IMR-90 (cell line): ENCODE data around the gene SLC49A4. TPM values are rescaled to one million over a fixed set of nuclear protein-coding genes. Genes with fewer than 3 reads are reported as not detected.

ENCODE experiments used
- ATAC-seq: fragments of 200-7000 bp; cut with Tn5 transposase; 2 replicates; pipeline ENCODE4 v1.9.1; 2020; ENCODE audit warnings: low read depth, mild to moderate bottlenecking, moderate library complexity
- BruUV-seq: library from RNA; stranded (reverse); fragments of 400-500 nt; replicated peaks from 2 replicates; lab custom pipeline; 2021; lab: Mats Ljungman, UMichigan
- CTCF ChIA-PET: fragments of 300-600 bp; formaldehyde crosslinking; extraction: SDS; loops from one replicate; lab custom pipeline; 2021; ENCODE audit warnings: antibody characterized with exemption; lab: Yijun Ruan, JAX
- POLR2A ChIA-PET: fragments of 300-600 bp; sonication (Branson Sonifier 250); formaldehyde crosslinking; loops from one replicate; lab custom pipeline; 2022; ENCODE audit warnings: antibody characterized with exemption; ENCODE audit not compliant: unreplicated experiment; lab: Charles Lee
- DNase-seq: peaks from one replicate; pipeline ENCODE4 v3.0.0; 2013
- H2AFZ ChIP-seq: replicated peaks from 2 replicates; pipeline ENCODE3; 2013; ENCODE audit warnings: low read length, mild to moderate bottlenecking; ENCODE audit not compliant: poor library complexity
- H2AK5ac ChIP-seq: 2 replicates; pipeline ENCODE4 v1.6.1; 2013; ENCODE audit warnings: low read depth, low read length, inconsistent platforms
- H2AK9ac ChIP-seq: replicated peaks from 2 replicates; pipeline ENCODE3; 2013; ENCODE audit warnings: mild to moderate bottlenecking, low read depth, low read length, moderate library complexity; ENCODE audit not compliant: poor library complexity
- H2BK120ac ChIP-seq: 2 replicates; pipeline ENCODE4 v1.6.1; 2013; ENCODE audit warnings: low read depth, low read length, inconsistent platforms
- H2BK15ac ChIP-seq: 3 replicates; pipeline ENCODE4 v1.6.1; 2013; ENCODE audit warnings: low read depth, low read length, inconsistent platforms
- H2BK20ac ChIP-seq: 2 replicates; pipeline ENCODE4 v1.6.1; 2013; ENCODE audit warnings: low read depth, mild to moderate bottlenecking, inconsistent platforms, low read length, moderate library complexity
- H2BK5ac ChIP-seq: 2 replicates; pipeline ENCODE4 v1.6.1; 2013; ENCODE audit warnings: mild to moderate bottlenecking, low read depth, low read length, inconsistent platforms; ENCODE audit not compliant: poor library complexity, severe bottlenecking
- H3K14ac ChIP-seq: replicated peaks from 2 replicates; pipeline ENCODE4 v1.6.1; 2013; ENCODE audit warnings: low read depth, low read length, inconsistent platforms
- H3K18ac ChIP-seq: 2 replicates; pipeline ENCODE4 v1.6.1; 2013; ENCODE audit warnings: low read depth, low read length, control low read depth
- H3K23ac ChIP-seq: 2 replicates; pipeline ENCODE4 v1.6.1; 2013; ENCODE audit warnings: low read depth, low read length, inconsistent platforms
- H3K27ac ChIP-seq: 2 replicates; pipeline ENCODE4 v1.5.1; 2013; ENCODE audit warnings: mild to moderate bottlenecking, control low read depth, low read length; ENCODE audit not compliant: insufficient read depth
- H3K27me3 ChIP-seq: 2 replicates; pipeline ENCODE4 v1.6.1; 2013; ENCODE audit warnings: low read length; ENCODE audit not compliant: control insufficient read depth, insufficient read depth
- H3K36me3 ChIP-seq: 2 replicates; pipeline ENCODE4 v1.6.1; 2013; ENCODE audit warnings: low read length, mixed read lengths; ENCODE audit not compliant: control insufficient read depth, insufficient read depth
- H3K4ac ChIP-seq: 2 replicates; pipeline ENCODE4 v1.6.1; 2013; ENCODE audit warnings: low read depth, low read length, inconsistent platforms
- H3K4me1 ChIP-seq: 2 replicates; pipeline ENCODE4 v1.6.1; 2013; ENCODE audit warnings: low read length, mixed read lengths; ENCODE audit not compliant: control insufficient read depth, insufficient read depth
- H3K4me2 ChIP-seq: 2 replicates; pipeline ENCODE4 v1.6.1; 2013; ENCODE audit warnings: low read depth, mild to moderate bottlenecking, control low read depth, low read length, moderate library complexity
- H3K4me3 ChIP-seq: 2 replicates; pipeline ENCODE4 v1.5.1; 2013; ENCODE audit warnings: low read depth, mild to moderate bottlenecking, control low read depth, low read length, moderate library complexity; ENCODE audit not compliant: insufficient read depth
- H3K56ac ChIP-seq: 2 replicates; pipeline ENCODE4 v1.6.1; 2013; ENCODE audit warnings: low read length, inconsistent platforms; ENCODE audit not compliant: insufficient read depth; ENCODE audit errors: extremely low read depth
- H3K79me1 ChIP-seq, 2 experiments: 2 replicates each; pipeline ENCODE4 v1.6.1; 2013; ENCODE audit warnings: low read length in 2 of 2, inconsistent platforms in 1 of 2, low read depth in 1 of 2
- H3K9ac ChIP-seq: 2 replicates; pipeline ENCODE4 v1.6.1; 2013; ENCODE audit warnings: low read depth, low read length, control low read depth
- H3K9me1 ChIP-seq: 2 replicates; pipeline ENCODE4 v1.6.1; 2013; ENCODE audit warnings: low read length, inconsistent platforms; ENCODE audit not compliant: insufficient read depth
- H3K9me3 ChIP-seq: 2 replicates; pipeline ENCODE4 v1.6.1; 2013; ENCODE audit warnings: low read length; ENCODE audit not compliant: control insufficient read depth, insufficient read depth
- H4K20me1 ChIP-seq: 2 replicates; pipeline ENCODE4 v1.6.1; 2013; ENCODE audit warnings: low read length, inconsistent platforms; ENCODE audit not compliant: insufficient read depth
- H4K5ac ChIP-seq: 2 replicates; pipeline ENCODE4 v1.6.1; 2013; ENCODE audit warnings: mild to moderate bottlenecking, low read depth, low read length, control low read depth
- H4K8ac ChIP-seq, 2 experiments: 2 replicates each; pipeline ENCODE4 v1.6.1; 2013; ENCODE audit warnings: low read depth in 2 of 2, low read length in 2 of 2, control low read depth in 1 of 2, inconsistent platforms in 1 of 2
- H4K91ac ChIP-seq: 2 replicates; pipeline ENCODE4 v1.6.1; 2013; ENCODE audit warnings: low read depth, low read length, inconsistent platforms; ENCODE audit not compliant: insufficient read depth
- BHLHE40 ChIP-seq: fragments of 150-350 bp; IDR thresholded peaks from 2 replicates; pipeline ENCODE4 v1.6.1; 2016; ENCODE audit warnings: mild to moderate bottlenecking, low read depth, low read length
- CEBPB ChIP-seq: IDR thresholded peaks from 2 replicates; pipeline ENCODE4 v1.6.1; 2012; ENCODE audit warnings: low read depth, low read length, improper control_type of control experiment
- CHD1 ChIP-seq: IDR thresholded peaks from 2 replicates; pipeline ENCODE4 v1.6.1; 2012; ENCODE audit warnings: low read depth, low read length, improper control_type of control experiment
- CTCF ChIP-seq: conservative IDR thresholded peaks from 2 replicates; pipeline ENCODE4 v1.5.1; 2012; ENCODE audit warnings: mild to moderate bottlenecking, low read depth, low read length, improper control_type of control experiment
- ELK1 ChIP-seq: fragments of 150-350 bp; IDR thresholded peaks from 2 replicates; pipeline ENCODE4 v1.6.1; 2016; ENCODE audit warnings: low read depth, mild to moderate bottlenecking, low read length, moderate library complexity, borderline replicate concordance
- FOS ChIP-seq: fragments of 150-350 bp; IDR thresholded peaks from 2 replicates; pipeline ENCODE4 v1.6.1; 2016; ENCODE audit warnings: low read depth, low read length
- MAFK ChIP-seq: IDR thresholded peaks from 2 replicates; pipeline ENCODE4 v1.6.1; 2012; ENCODE audit warnings: low read depth, low read length, improper control_type of control experiment
- MAZ ChIP-seq: IDR thresholded peaks from 2 replicates; pipeline ENCODE4 v1.6.1; 2012; ENCODE audit warnings: low read depth, mild to moderate bottlenecking, low read length, improper control_type of control experiment, moderate library complexity, borderline replicate concordance
- MXI1 ChIP-seq: IDR thresholded peaks from 2 replicates; pipeline ENCODE4 v1.6.1; 2012; ENCODE audit warnings: low read depth, mild to moderate bottlenecking, low read length, moderate library complexity, borderline replicate concordance
- NFE2L2 ChIP-seq: fragments of 150-350 bp; IDR thresholded peaks from 2 replicates; pipeline ENCODE4 v1.6.1; 2016; ENCODE audit warnings: low read depth, mild to moderate bottlenecking, low read length
- POLR2A ChIP-seq: IDR thresholded peaks from 2 replicates; pipeline ENCODE4 v1.6.1; 2012; ENCODE audit warnings: mild to moderate bottlenecking, low read depth, low read length
- RAD21 ChIP-seq: IDR thresholded peaks from 2 replicates; pipeline ENCODE4 v1.6.1; 2012; ENCODE audit warnings: low read length, improper control_type of control experiment
- RCOR1 ChIP-seq: IDR thresholded peaks from 2 replicates; pipeline ENCODE4 v1.6.1; 2012; ENCODE audit warnings: mild to moderate bottlenecking, low read length, improper control_type of control experiment; ENCODE audit not compliant: insufficient replicate concordance
- RFX5 ChIP-seq: IDR thresholded peaks from 2 replicates; pipeline ENCODE4 v1.8.0; 2012; ENCODE audit warnings: low read depth, mild to moderate bottlenecking, low read length, moderate library complexity
- SMC3 ChIP-seq: fragments of 150-350 bp; IDR thresholded peaks from 2 replicates; pipeline ENCODE4 v1.6.1; 2016; ENCODE audit warnings: low read depth, mild to moderate bottlenecking, antibody characterized with exemption, low read length, moderate library complexity
- USF2 ChIP-seq: fragments of 150-350 bp; IDR thresholded peaks from 2 replicates; pipeline ENCODE4 v1.6.1; 2017; ENCODE audit warnings: mild to moderate bottlenecking, antibody characterized with exemption, low read length, low read depth
- WGBS, 2 experiments: methylation state at CpG; one replicate each; pipeline versions ENCODE4 v1.1.5 to v1.1.7; 2013; ENCODE audit warnings: missing lambda C conversion rate in 2 of 2; ENCODE audit not compliant: insufficient read length in 1 of 2; ENCODE audit errors: extremely low coverage in 2 of 2; 5-methylcytosine and 5-hydroxymethylcytosine counted together
- dilution Hi-C: fragments of 300-500 bp; cut with HindIII; formaldehyde crosslinking; loops from one replicate; pipeline ENCODE4 v1.14.3; 2018; ENCODE audit warnings: low sequenced_read_pairs; ENCODE audit not compliant: unreplicated experiment
- in situ Hi-C: fragments of 300-500 bp; cut with MboI; formaldehyde crosslinking; loops from 3 replicates; pipeline ENCODE4 v1.14.3; 2019; ENCODE audit warnings: low sequenced_read_pairs, inconsistent platforms, mixed read lengths
- intact Hi-C: fragments of 100-400 bp; cut with micrococcal nuclease; formaldehyde crosslinking; loops from 2 replicates; pipeline ENCODE4 v1.10.0; 2022
- polyA plus RNA-seq, 3 experiments: library from polyadenylated mRNA; depleted of rRNA; stranded (reverse); fragments of >200 nt; gene quantifications; 2 replicates each; pipeline ENCODE4 v1.2.3, GENCODE V29; 2012; ENCODE audit warnings: low replicate concordance in 1 of 3
- total RNA-seq: library from RNA; depleted of rRNA; stranded (reverse); fragments of >200 nt; gene quantifications from 2 replicates; pipeline ENCODE4 v1.2.3, GENCODE V29; 2012

Gene SLC49A4
- total and polyA plus RNA-seq, 2 of the 4 experiments (the other 2 are of a cell fraction), result 6.5 to 6.8 TPM

- no peak overlapping the region for H2AK5ac ChIP-seq
- H3K56ac ChIP-seq, result no peak overlapping the region
- no peak overlapping the region for H2BK120ac ChIP-seq
- no peak overlapping the region for H4K5ac ChIP-seq
- 0 out of 2 replicates have a peak, but pooled peaks cover 6% of the 10 kb centered on the region for H3K9me1 ChIP-seq
- ATAC-seq, result no peak
- intact Hi-C loops (no loop called here), dilution Hi-C loops (no loop called here), in situ Hi-C loops (no loop called here)
- no peak overlapping the region for H3K9ac ChIP-seq
- H4K8ac ChIP-seq, result no peak overlapping the region
- H2AK9ac ChIP-seq, result no peak overlapping the region
- no peak overlapping the region for H3K27ac ChIP-seq
- TF ChIP-seq RAD21 (no peak), MAZ (no peak), ELK1 (no peak), FOS (no peak), CTCF (no peak), MAFK (no peak), CHD1 (no peak), SMC3 (no peak), RCOR1 (no peak), USF2 (no peak), NFE2L2 (no peak), MXI1 (no peak), BHLHE40 (no peak), CEBPB (no peak), RFX5 (no peak), POLR2A (no peak)
- H3K9me3 ChIP-seq, result no peaks in the 10 kb centered on the region
- no peak overlapping the region for H3K23ac ChIP-seq
- ChIA-PET POLR2A (no interaction called here), CTCF (no interaction called here)
- no peaks in the 10 kb centered on the region for H3K27me3 ChIP-seq
- no peak overlapping the region for H2BK5ac ChIP-seq
- no peaks in the 10 kb centered on the region for H3K36me3 ChIP-seq
- no peaks in the 10 kb centered on the region for H3K79me1 ChIP-seq
- H4K20me1 ChIP-seq, result no peaks in the 10 kb centered on the region
- H3K4ac ChIP-seq, result no peak overlapping the region
- no peak overlapping the region for H2BK20ac ChIP-seq
- no peak overlapping the region for H3K18ac ChIP-seq
- no peak overlapping the region for H3K14ac ChIP-seq
- no peak for DNase-seq
- H3K4me2 ChIP-seq, result no peak overlapping the region
- H3K4me1 ChIP-seq, result 0 out of 2 replicates have a peak, but pooled peaks cover 2% of the 10 kb centered on the region
- H2BK15ac ChIP-seq, result no peak overlapping the region
- WGBS, 2 experiments, result no CpG with 5 or more reads among the region's 3 CpGs
- no peak overlapping the region for H3K4me3 ChIP-seq
- no TSS peak for BruUV-seq
- H2AFZ ChIP-seq, result no peak overlapping the region
- no peak overlapping the region for H4K91ac ChIP-seq
Measured at GRCh38 chr3:122777563-122777962, 17.3 kb upstream of the SLC49A4 start.
